GM23248 (cell line): ENCODE data around the gene CDH8. TPM values are rescaled to one million over a fixed set of nuclear protein-coding genes. Genes with fewer than 3 reads are reported as not detected.

Experiments used
- DNase-seq: peaks from one replicate; pipeline ENCODE4 v3.0.0-alpha.2; 2015
- H2AFZ ChIP-seq: fragments of 200-600 bp; sonication (generic); 2 replicates; pipeline ENCODE4 v1.6.1; 2016; ENCODE audit warnings: antibody characterized with exemption
- H3F3A ChIP-seq: fragments of 200-600 bp; sonication (generic); 2 replicates; pipeline ENCODE4 v1.6.1; 2016; ENCODE audit warnings: mild to moderate bottlenecking, antibody characterized with exemption, mixed run types; ENCODE audit not compliant: insufficient read depth
- H3K27ac ChIP-seq: fragments of 200-600 bp; sonication (generic); 2 replicates; pipeline ENCODE4 v1.5.1; 2016; ENCODE audit warnings: mild to moderate bottlenecking
- H3K27me3 ChIP-seq: fragments of 200-600 bp; sonication (generic); replicated peaks from 2 replicates; pipeline ENCODE4 v1.6.1; 2016; ENCODE audit warnings: mild to moderate bottlenecking; ENCODE audit not compliant: insufficient read depth
- H3K36me3 ChIP-seq: fragments of 200-600 bp; sonication (generic); 2 replicates; pipeline ENCODE4 v1.6.1; 2016; ENCODE audit warnings: low read depth, mild to moderate bottlenecking
- H3K4me1 ChIP-seq: fragments of 200-600 bp; sonication (generic); 2 replicates; pipeline ENCODE4 v1.6.1; 2016; ENCODE audit warnings: mild to moderate bottlenecking; ENCODE audit not compliant: insufficient read depth
- H3K4me2 ChIP-seq: fragments of 200-600 bp; sonication (generic); one replicate; pipeline ENCODE4 v1.6.1; 2016; ENCODE audit warnings: mild to moderate bottlenecking; ENCODE audit not compliant: unreplicated experiment
- H3K4me3 ChIP-seq: fragments of 200-600 bp; sonication (generic); 2 replicates; pipeline ENCODE4 v1.5.1; 2016; ENCODE audit warnings: mild to moderate bottlenecking
- H3K79me2 ChIP-seq: fragments of 200-600 bp; sonication (generic); 2 replicates; pipeline ENCODE4 v1.6.1; 2016; ENCODE audit warnings: mild to moderate bottlenecking; ENCODE audit not compliant: insufficient read depth
- H3K9ac ChIP-seq: fragments of 200-600 bp; sonication (generic); 2 replicates; pipeline ENCODE4 v1.6.1; 2016; ENCODE audit warnings: mild to moderate bottlenecking
- H3K9me2 ChIP-seq: fragments of 200-600 bp; sonication (generic); 2 replicates; pipeline ENCODE4 v1.6.1; 2016; ENCODE audit warnings: mixed run types, mild to moderate bottlenecking, moderate library complexity; ENCODE audit not compliant: insufficient read depth
- H3K9me3 ChIP-seq: fragments of 200-600 bp; sonication (generic); one replicate; pipeline ENCODE4 v1.6.1; 2017; ENCODE audit warnings: low read depth
- H4K20me1 ChIP-seq: fragments of 200-600 bp; sonication (generic); 2 replicates; pipeline ENCODE4 v1.6.0; 2016; ENCODE audit not compliant: insufficient read depth
- EZH2 ChIP-seq: fragments of 200-600 bp; sonication (generic); IDR thresholded peaks from 2 replicates; pipeline ENCODE4 v1.6.1; 2018; ENCODE audit warnings: antibody characterized with exemption, mild to moderate bottlenecking; ENCODE audit not compliant: insufficient read depth, poor library complexity, severe bottlenecking
- EZH2phosphoT487 ChIP-seq: fragments of 200-600 bp; sonication (generic); IDR thresholded peaks from 2 replicates; pipeline ENCODE4 v1.6.1; 2018; ENCODE audit warnings: antibody characterized with exemption, moderate library complexity, mild to moderate bottlenecking, low read depth; ENCODE audit not compliant: insufficient read depth
- WGBS, 2 experiments: methylation state at CpG; one replicate each; pipeline ENCODE4 v1.1.6; 2015 to 2017; ENCODE audit warnings: low lambda C conversion rate in 2 of 2, low coverage in 1 of 2; ENCODE audit errors: missing lambda C conversion rate in 2 of 2; 5-methylcytosine and 5-hydroxymethylcytosine counted together
- in situ Hi-C: fragments of 300-500 bp; cut with MboI; formaldehyde crosslinking; loops from 2 replicates; pipeline ENCODE4 v1.15.0; 2020
- polyA plus RNA-seq: library from polyadenylated mRNA; unstranded; fragments of >200 nt; fragmentation: Nextera tagmentation; extraction: Ambion mirVana; gene quantifications from 2 replicates; pipeline ENCODE4 v1.2.1, GENCODE V29; 2016
- total RNA-seq: library from RNA; depleted of rRNA; stranded (reverse); fragments of >200 nt; shearing (Covaris generic); gene quantifications from 2 replicates; pipeline ENCODE4 v1.2.3, GENCODE V29; 2014

The CDH8 gene
- total and polyA plus RNA-seq, 2 experiments from 2014 or later = not detected

DNA sequence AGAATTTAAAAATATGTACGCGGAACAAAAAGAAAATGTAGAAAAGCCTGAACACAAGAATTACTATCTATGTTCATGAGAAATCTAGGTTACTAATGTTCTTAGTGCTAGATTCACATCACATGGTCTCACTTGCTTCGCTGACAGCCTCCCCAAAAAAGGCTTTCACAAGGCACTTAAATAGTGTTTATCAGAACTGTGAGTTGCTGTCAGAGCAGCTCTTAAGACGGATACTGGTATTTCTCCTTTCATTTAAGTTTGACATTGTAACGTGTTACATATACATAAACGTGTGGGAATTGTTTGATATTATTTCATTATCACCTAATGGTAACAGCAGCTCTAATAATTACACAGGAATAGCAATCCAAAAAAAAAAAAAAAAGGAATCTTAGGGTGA is 150.9 kb downstream of the CDH8 start:
- H3K4me1 ChIP-seq = no peaks in the 10 kb centered on the region
- no peaks in the 10 kb centered on the region for H3K36me3 ChIP-seq
- H2AFZ ChIP-seq = no peak overlapping the region
- no peaks in the 10 kb centered on the region for H3K27me3 ChIP-seq
- H3K9me3 ChIP-seq = no peaks in the 10 kb centered on the region
- H3F3A ChIP-seq = no peaks in the 10 kb centered on the region
- DNase-seq = no peak
- no peaks in the 10 kb centered on the region for H3K9me2 ChIP-seq
- no peak overlapping the region for H3K9ac ChIP-seq
- no peaks in the 10 kb centered on the region for H3K79me2 ChIP-seq
- in situ Hi-C loops = no loop called here
- H3K27ac ChIP-seq = no peak overlapping the region
- 37 to 46% methylated on average over 6 of the region's 6 CpGs for WGBS, 2 experiments
- no peak overlapping the region for H3K4me3 ChIP-seq
- no peaks in the 10 kb centered on the region for H4K20me1 ChIP-seq
- TF ChIP-seq EZH2 (no peak), EZH2phosphoT487 (no peak)
- no peak overlapping the region for H3K4me2 ChIP-seq

DNA sequence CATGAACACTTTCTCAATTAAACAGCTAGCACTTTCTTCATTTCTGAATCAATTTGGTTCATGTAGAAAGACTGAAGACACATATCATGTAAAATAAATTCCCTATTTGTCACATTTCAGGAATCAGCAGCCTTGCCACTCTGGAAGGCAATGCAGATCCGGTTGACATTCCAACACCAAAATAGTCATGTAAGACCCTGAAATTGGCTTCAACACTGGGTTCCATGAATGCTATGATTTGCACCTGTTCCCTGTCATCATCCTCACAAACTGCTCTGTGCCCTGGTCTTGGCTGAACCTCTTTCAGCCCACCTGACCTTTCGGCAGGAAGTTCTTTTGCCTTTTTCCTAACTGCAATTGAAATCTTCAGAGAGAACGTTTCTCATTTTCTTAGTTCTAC is 156.9 kb downstream of the CDH8 start:
- no peak for DNase-seq
- no peak overlapping the region for H3K9ac ChIP-seq
- no peak overlapping the region for H3K4me2 ChIP-seq
- H2AFZ ChIP-seq = no peak overlapping the region
- H3K4me3 ChIP-seq = no peak overlapping the region
- H3K27ac ChIP-seq = no peak overlapping the region
- no peaks in the 10 kb centered on the region for H3K9me2 ChIP-seq
- H3K4me1 ChIP-seq = no peaks in the 10 kb centered on the region
- no peaks in the 10 kb centered on the region for H3K79me2 ChIP-seq
- in situ Hi-C loops = no loop called here
- no peaks in the 10 kb centered on the region for H4K20me1 ChIP-seq
- no peaks in the 10 kb centered on the region for H3K9me3 ChIP-seq
- 51 to 61% methylated on average over 3 of the region's 3 CpGs for WGBS, 2 experiments
- H3K27me3 ChIP-seq = no peaks in the 10 kb centered on the region
- no peak for TF ChIP-seq EZH2phosphoT487
- no peak for TF ChIP-seq EZH2
- H3F3A ChIP-seq = no peaks in the 10 kb centered on the region
- H3K36me3 ChIP-seq = no peaks in the 10 kb centered on the region

DNA sequence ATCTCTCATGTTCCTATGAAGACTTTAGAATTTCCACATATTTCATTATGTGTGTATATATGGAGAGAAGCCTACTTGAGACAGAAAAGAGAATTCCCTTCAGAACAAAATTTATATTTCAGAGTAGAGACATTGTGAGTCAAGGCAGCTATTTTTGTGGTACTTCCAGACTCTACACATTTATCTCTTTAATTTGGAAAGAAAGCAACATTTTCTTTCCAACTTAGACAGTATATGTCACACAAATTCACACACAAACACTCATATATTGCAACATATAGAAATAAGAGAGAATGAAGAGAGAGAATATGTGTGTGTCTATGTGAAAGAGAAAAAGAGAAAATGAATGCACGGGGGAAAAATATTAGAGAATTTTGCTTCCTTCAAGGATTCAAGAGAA is 158.8 kb downstream of the CDH8 start:
- 24% methylated on average over 1 of the region's 1 CpG for WGBS, 2 experiments
- Histone ChIP-seq H3K36me3 (no peaks in the 10 kb centered on the region), H3K27me3 (no peaks in the 10 kb centered on the region), H4K20me1 (no peaks in the 10 kb centered on the region), H3K9me3 (no peaks in the 10 kb centered on the region), H3K9ac (no peak overlapping the region), H3K27ac (no peak overlapping the region), H3K79me2 (no peaks in the 10 kb centered on the region), H3K4me2 (no peak overlapping the region), H3K4me1 (no peaks in the 10 kb centered on the region), H3K9me2 (no peaks in the 10 kb centered on the region), H3F3A (no peaks in the 10 kb centered on the region), H3K4me3 (no peak overlapping the region), H2AFZ (no peak overlapping the region)
- no peak for DNase-seq
- no peak for TF ChIP-seq EZH2
- TF ChIP-seq EZH2phosphoT487 = no peak
- in situ Hi-C loops = no loop called here

DNA sequence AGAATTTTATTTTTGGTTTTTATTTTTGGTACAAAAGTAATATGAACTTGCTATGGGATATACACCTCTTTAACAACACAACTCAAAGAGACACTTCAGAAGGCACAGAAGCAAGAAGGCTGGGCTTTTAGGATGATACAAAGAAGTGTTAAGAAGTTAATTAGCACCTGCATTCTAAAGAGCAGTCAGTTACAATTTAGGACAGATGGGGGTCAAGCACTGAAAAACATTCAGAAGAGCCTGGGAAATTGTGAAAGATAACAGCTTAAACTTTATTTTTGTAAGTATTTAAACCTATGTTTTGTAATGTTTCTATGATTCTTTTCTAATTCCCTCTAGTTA is 163.5 kb downstream of the CDH8 start:
- no peaks in the 10 kb centered on the region for H3K9me3 ChIP-seq
- no peaks in the 10 kb centered on the region for H3K79me2 ChIP-seq
- no peaks in the 10 kb centered on the region for H3K9me2 ChIP-seq
- no peaks in the 10 kb centered on the region for H4K20me1 ChIP-seq
- no peaks in the 10 kb centered on the region for H3F3A ChIP-seq
- H2AFZ ChIP-seq = no peak overlapping the region
- H3K27ac ChIP-seq = no peak overlapping the region
- no peak overlapping the region for H3K9ac ChIP-seq
- no peak overlapping the region for H3K4me2 ChIP-seq
- no peaks in the 10 kb centered on the region for H3K36me3 ChIP-seq
- H3K4me1 ChIP-seq = no peaks in the 10 kb centered on the region
- H3K4me3 ChIP-seq = no peak overlapping the region
- TF ChIP-seq EZH2phosphoT487 (no peak), EZH2 (no peak)
- no peak for DNase-seq
- H3K27me3 ChIP-seq = no peaks in the 10 kb centered on the region
- in situ Hi-C loops = no loop called here
